Naive thymus-derived CD8-positive, alpha-beta T cell (primary cell): ENCODE data around the gene KRT81. TPM values are rescaled to one million over a fixed set of nuclear protein-coding genes. Genes with fewer than 3 reads are reported as not detected.
A peak's percentile ranks its signal among the peaks of the same experiment; 100 is the strongest.
"Not testable (repeated sequence)": the region's sequence is repeated elsewhere in the genome, so short reads cannot be mapped to it uniquely, and the experiment has no call there.

ENCODE experiments used
- ATAC-seq, 2 donors: fragments of 150-1000 bp; cut with Tn5 transposase in 1 of 2; sonication (Bioruptor Pico), chemical (Tn5 transposase) in 1 of 2; 1 replicate in 1 of 2; 2 replicates in 1 of 2; pipeline ENCODE4 v1.10.0; 2021; ENCODE audit warnings: mild to moderate bottlenecking in 2 of 2, moderate library complexity in 2 of 2
- POLR2A ChIA-PET: fragments of 350-600 bp; sonication (Branson Sonifier 250); formaldehyde crosslinking; loops from one replicate; lab custom pipeline; 2021; ENCODE audit warnings: antibody characterized with exemption; lab: Charles Lee
- DNase-seq, 10 donors: peaks; one replicate each; pipeline versions ENCODE4 v3.0.0 to v3.0.0-alpha.2; 2020 to 2022
- H3K27ac Mint-ChIP-seq, 10 donors: one replicate each; pipeline ENCODE4 v1.8.0; 2020 to 2022; ENCODE audit warnings: mild to moderate bottlenecking in 10 of 10, mixed read lengths in 10 of 10, moderate library complexity in 4 of 10, inconsistent platforms in 1 of 10
- H3K27me3 Mint-ChIP-seq, 5 donors: one replicate each; pipeline ENCODE4 v1.8.0; 2021 to 2022; ENCODE audit warnings: mixed read lengths in 5 of 5
- H3K36me3 Mint-ChIP-seq, 3 donors: one replicate each; pipeline ENCODE4 v1.8.0; 2020 to 2022; ENCODE audit warnings: mixed read lengths in 3 of 3, mild to moderate bottlenecking in 2 of 3, inconsistent platforms in 1 of 3
- H3K4me1 Mint-ChIP-seq, 4 donors: one replicate each; pipeline ENCODE4 v1.8.0; 2021 to 2022; ENCODE audit warnings: mixed read lengths in 4 of 4
- H3K4me3 Mint-ChIP-seq, 10 donors: one replicate each; pipeline ENCODE4 v1.8.0; 2020 to 2022; ENCODE audit warnings: mild to moderate bottlenecking in 10 of 10, mixed read lengths in 10 of 10, moderate library complexity in 6 of 10, inconsistent platforms in 1 of 10
- H3K9me3 Mint-ChIP-seq, 9 donors: one replicate each; pipeline ENCODE4 v1.8.0; 2020 to 2022; ENCODE audit warnings: mixed read lengths in 9 of 9, mild to moderate bottlenecking in 3 of 9, inconsistent platforms in 1 of 9, moderate library complexity in 1 of 9
- polyA plus RNA-seq, 3 donors: library from polyadenylated mRNA; unstranded; fragments of 300-500 nt; fragmentation: Illumina TruSeq; gene quantifications; one replicate each; pipeline ENCODE4 v1.2.3, GENCODE V29; 2021
- total RNA-seq, 8 experiments: library from RNA in 2 of 8; stranded (reverse) in 2 of 8; gene quantifications; one replicate each; pipeline ENCODE4 v1.2.3 and lab custom pipeline; 2021 to 2026

Gene KRT81
- total and polyA plus RNA-seq, 5 experiments from 2014 or later, result not detected

- not testable (repeated sequence) for H3K27ac Mint-ChIP-seq, H3K4me3 Mint-ChIP-seq, H3K9me3 Mint-ChIP-seq, H3K36me3 Mint-ChIP-seq, DNase-seq, ATAC-seq
- H3K27me3 Mint-ChIP-seq, result peaks cover 3 to 23% (median 10%) of the 10 kb centered on the region in 5 donors
- POLR2A ChIA-PET, result interaction anchor here (1.0 kb wide), 1 partner anchor 9 kb away, joined by 3 read pairs; no protein-coding TSS in a partner anchor
- H3K4me1 Mint-ChIP-seq, result peaks cover 5 to 11% (median 9%) of the 10 kb centered on the region in 4 donors
Observed at GRCh38 chr12:52286857-52287785, 4.2 kb downstream of the KRT81 start.

DNA sequence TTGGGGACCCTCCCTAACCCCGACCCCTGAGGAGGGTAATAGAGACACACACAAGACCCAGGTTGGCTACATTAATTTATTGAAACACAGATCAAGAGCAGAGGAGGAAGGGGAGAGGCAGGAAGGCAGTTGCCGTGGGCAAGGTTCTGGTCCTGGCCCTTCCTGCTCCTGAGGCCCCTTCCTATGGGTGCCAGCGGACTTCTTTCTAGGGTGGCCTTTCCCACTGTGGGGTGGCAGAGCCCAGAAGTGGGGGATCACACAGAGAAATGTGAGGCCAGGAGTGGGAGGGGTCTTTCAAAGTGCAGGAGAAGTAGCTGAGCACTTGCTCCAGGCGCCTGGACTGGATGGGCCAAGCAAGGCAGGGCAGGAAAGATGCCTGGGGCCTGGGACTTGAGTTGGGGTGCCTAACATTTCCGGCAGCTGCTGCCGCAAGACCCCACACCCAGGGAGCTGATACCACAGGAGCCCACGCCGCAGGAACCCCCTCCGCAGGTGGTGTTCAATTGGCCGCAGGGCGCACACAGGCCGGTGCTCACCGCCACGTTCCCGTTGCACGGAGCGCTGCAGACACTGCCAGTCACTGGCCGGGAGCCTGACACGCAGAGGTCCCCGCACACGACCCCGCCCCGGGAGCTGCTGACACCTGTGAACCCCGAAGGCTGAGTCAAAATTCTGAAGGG is 5.3 kb downstream of the KRT81 start:
- no peaks in the 10 kb centered on the region for H3K9me3 Mint-ChIP-seq
- H3K27ac Mint-ChIP-seq, result no peak overlapping the region
- ATAC-seq, result no peak

GRCh38 chr12:52285172-52285745 is 6.1 kb downstream of the KRT81 start:
- peaks cover 5 to 11% (median 9%) of the 10 kb centered on the region in 4 donors for H3K4me1 Mint-ChIP-seq
- peaks cover 3 to 20% (median 10%) of the 10 kb centered on the region in 5 donors for H3K27me3 Mint-ChIP-seq
- H3K4me3 Mint-ChIP-seq, result no peak overlapping the region
- no peaks in the 10 kb centered on the region for H3K36me3 Mint-ChIP-seq
- ATAC-seq (no peak), DNase-seq (no peak)
- H3K9me3 Mint-ChIP-seq, result no peaks in the 10 kb centered on the region
- POLR2A ChIA-PET, result no interaction called here
- H3K27ac Mint-ChIP-seq, result no peak overlapping the region

More for the DNA sequence above, 5.3 kb downstream of the KRT81 start:
- H3K36me3 Mint-ChIP-seq, result no peaks in the 10 kb centered on the region
- H3K4me1 Mint-ChIP-seq, result peaks cover 5 to 11% (median 9%) of the 10 kb centered on the region in 4 donors
- H3K4me3 Mint-ChIP-seq, result no peak overlapping the region
- peaks cover 3 to 20% (median 10%) of the 10 kb centered on the region in 5 donors for H3K27me3 Mint-ChIP-seq
- DNase-seq, result no peak
- POLR2A ChIA-PET, result interaction anchor here (1.0 kb wide), 1 partner anchor 8 kb away, joined by 3 read pairs; no protein-coding TSS in a partner anchor

DNA sequence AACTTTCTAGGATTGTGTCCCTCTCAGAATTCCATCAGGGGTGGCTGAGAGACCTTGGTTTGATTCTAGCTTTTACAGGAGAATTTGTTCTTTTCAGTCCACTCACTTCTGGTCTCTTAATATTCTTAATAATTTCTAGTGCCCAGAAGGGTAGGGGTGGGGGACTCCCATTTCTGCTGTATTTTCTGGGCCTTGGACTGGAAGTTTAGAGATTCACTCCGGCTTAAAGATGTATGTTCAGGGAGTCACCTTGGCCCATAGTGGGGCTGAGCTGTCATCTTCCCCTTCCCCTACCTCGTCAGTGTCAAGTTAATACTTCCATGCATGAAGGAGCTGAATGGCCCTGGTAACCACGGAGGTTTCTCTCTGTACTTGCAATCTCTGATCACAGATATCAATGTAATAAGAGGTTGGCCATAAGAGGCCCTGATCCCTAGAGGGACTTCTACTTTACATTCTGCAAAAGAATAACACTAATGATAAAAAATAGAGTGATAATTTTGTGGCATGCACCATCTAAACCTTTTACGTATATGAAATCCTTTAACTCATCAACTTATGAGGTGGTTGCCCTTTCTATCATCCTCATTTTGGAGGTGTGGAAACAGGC is 6.7 kb downstream of the KRT81 start:
- ATAC-seq, result no peak

DNA sequence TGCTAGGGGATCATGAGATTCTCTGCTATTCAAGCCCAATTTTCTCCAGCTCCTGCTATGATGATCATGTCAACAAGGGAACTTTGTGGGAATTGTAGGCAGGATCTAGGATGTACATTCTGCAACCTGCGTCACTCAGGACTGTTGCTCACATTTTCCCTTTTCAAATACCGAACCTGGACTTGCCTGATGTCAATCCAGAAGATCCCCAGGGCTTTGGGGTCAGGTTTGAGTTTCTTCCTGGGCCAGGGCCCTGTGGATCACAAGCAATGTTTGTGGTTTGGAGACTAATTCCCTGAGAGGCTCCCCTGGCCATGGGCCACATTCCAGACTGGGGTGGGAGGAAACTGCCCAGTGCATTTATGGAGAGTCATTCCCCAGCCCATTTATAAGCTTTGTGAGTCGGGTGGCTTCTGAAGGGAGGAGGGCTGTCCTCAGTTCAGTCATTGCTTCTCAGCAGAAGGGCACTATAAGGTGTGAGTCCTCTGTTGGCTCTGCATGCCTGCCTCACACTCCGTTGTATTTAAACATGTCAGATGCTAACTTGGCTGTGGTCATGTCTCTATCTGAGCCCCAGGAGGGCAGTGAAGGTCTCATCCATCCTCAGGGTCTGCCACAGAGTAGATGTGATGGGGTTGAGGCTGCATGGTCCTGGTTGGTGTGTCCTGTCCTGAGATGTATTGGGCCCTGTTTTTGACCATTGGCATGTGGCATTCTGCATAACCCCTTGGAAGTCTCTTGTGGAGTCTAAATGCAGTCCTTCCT is 10.4 kb downstream of the KRT81 start:
- Mint-ChIP-seq H3K27ac (peak overlapping the region in 1 of 10 donors; percentile 5), H3K4me3 (no peak overlapping the region), H3K27me3 (peaks cover 18 to 34% (median 29%) of the 10 kb centered on the region in 5 donors), H3K4me1 (peaks cover 4 to 13% (median 8%) of the 10 kb centered on the region in 4 donors), H3K36me3 (no peaks in the 10 kb centered on the region), H3K9me3 (no peaks in the 10 kb centered on the region)
- POLR2A ChIA-PET, result no interaction called here
- no peak for ATAC-seq
- no peak for DNase-seq

More for the DNA sequence above, 6.7 kb downstream of the KRT81 start:
- H3K4me3 Mint-ChIP-seq, result no peak overlapping the region
- H3K27ac Mint-ChIP-seq, result no peak overlapping the region
- no peaks in the 10 kb centered on the region for H3K36me3 Mint-ChIP-seq
- POLR2A ChIA-PET, result no interaction called here
- no peak for DNase-seq
- H3K9me3 Mint-ChIP-seq, result no peaks in the 10 kb centered on the region
- peaks cover 6 to 22% (median 13%) of the 10 kb centered on the region in 5 donors for H3K27me3 Mint-ChIP-seq
- H3K4me1 Mint-ChIP-seq, result peaks cover 5 to 15% (median 9%) of the 10 kb centered on the region in 4 donors

DNA sequence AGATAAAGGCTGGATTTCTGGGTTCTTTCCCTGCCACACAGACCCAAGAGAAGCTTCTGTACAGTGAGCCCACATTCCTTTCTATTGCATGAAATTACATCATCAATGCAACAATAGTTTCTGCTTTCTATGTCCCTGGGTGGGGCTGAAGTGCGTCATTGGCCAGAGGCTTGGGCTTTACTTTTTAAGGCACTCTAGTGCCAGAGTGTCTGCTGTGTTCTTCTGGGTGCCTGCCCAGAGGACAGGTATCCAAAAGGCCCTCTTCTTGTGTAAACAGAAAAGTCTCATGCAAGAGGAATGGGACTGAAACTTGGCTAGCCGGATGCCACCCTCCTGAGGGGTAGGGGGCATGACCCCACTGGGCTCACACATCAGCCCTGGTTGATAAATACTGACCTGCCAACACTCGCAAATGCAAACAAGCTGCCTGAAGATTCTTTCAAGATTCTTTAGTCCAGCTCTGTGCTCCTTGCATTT is 11.0 kb downstream of the KRT81 start:
- ATAC-seq (no peak), DNase-seq (no peak)
- POLR2A ChIA-PET, result no interaction called here
- H3K27me3 Mint-ChIP-seq, result peaks cover 18 to 34% (median 27%) of the 10 kb centered on the region in 5 donors
- no peaks in the 10 kb centered on the region for H3K9me3 Mint-ChIP-seq
- peaks cover 4 to 13% (median 8%) of the 10 kb centered on the region in 4 donors for H3K4me1 Mint-ChIP-seq
- no peak overlapping the region for H3K4me3 Mint-ChIP-seq
- no peaks in the 10 kb centered on the region for H3K36me3 Mint-ChIP-seq
- H3K27ac Mint-ChIP-seq, result peak overlapping the region in 1 of 10 donors; percentile 5

GRCh38 chr12:52279422-52280318 is 11.7 kb downstream of the KRT81 start:
- POLR2A ChIA-PET, result interaction anchor here (0.6 kb wide), 1 partner anchor 248 kb away, joined by 6 read pairs; no protein-coding TSS in a partner anchor
- H3K4me3 Mint-ChIP-seq, result no peak overlapping the region
- no peaks in the 10 kb centered on the region for H3K9me3 Mint-ChIP-seq
- H3K27ac Mint-ChIP-seq, result peak overlapping the region in 1 of 10 donors; percentile 13
- DNase-seq (no peak), ATAC-seq (no peak)
- H3K4me1 Mint-ChIP-seq, result peaks cover 4 to 13% (median 8%) of the 10 kb centered on the region in 4 donors
- no peaks in the 10 kb centered on the region for H3K36me3 Mint-ChIP-seq
- peaks cover 21 to 40% (median 30%) of the 10 kb centered on the region in 5 donors for H3K27me3 Mint-ChIP-seq

GRCh38 chr12:52278575-52279421 is 12.5 kb downstream of the KRT81 start:
- Mint-ChIP-seq H3K27me3 (peaks cover 26 to 49% (median 35%) of the 10 kb centered on the region in 5 donors), H3K9me3 (no peaks in the 10 kb centered on the region)
- POLR2A ChIA-PET, result interaction anchor here (1.2 to 1.6 kb wide), 2 partner anchors 8 to 13 kb away, joined by 3 to 5 read pairs; no protein-coding TSS in a partner anchor

GRCh38 chr12:52277486-52278245 is 13.7 kb downstream of the KRT81 start:
- Mint-ChIP-seq H3K27ac (no peak overlapping the region), H3K4me3 (no peak overlapping the region), H3K36me3 (no peaks in the 10 kb centered on the region), H3K27me3 (peaks cover 27 to 55% (median 33%) of the 10 kb centered on the region in 5 donors), H3K9me3 (no peaks in the 10 kb centered on the region), H3K4me1 (peaks cover 4 to 13% (median 8%) of the 10 kb centered on the region in 4 donors)
- POLR2A ChIA-PET, result interaction anchor here (1.2 to 1.6 kb wide), 2 partner anchors 9 to 11 kb away, joined by 3 to 5 read pairs; no protein-coding TSS in a partner anchor
- DNase-seq, result no peak
- ATAC-seq, result no peak

More at GRCh38 chr12:52278575-52279421, 12.5 kb downstream of the KRT81 start:
- peak overlapping the region in 6 of 10 donors; percentile 23 to 73 (median 48) for H3K4me3 Mint-ChIP-seq
- ATAC-seq, result peak; percentile 94 to 100
- H3K36me3 Mint-ChIP-seq, result no peaks in the 10 kb centered on the region
- peaks cover 4 to 13% (median 8%) of the 10 kb centered on the region in 4 donors for H3K4me1 Mint-ChIP-seq
- peak; percentile 35 to 74 (median 66) for DNase-seq
- H3K27ac Mint-ChIP-seq, result peak overlapping the region in 1 of 10 donors; percentile 31
